H9 (cell line): ENCODE measurements around the gene MRPL21. TPM values are rescaled to one million over a fixed set of nuclear protein-coding genes. Genes with fewer than 3 reads are reported as not detected.

Source experiments
- DNase-seq: peaks from one replicate; pipeline ENCODE4 v3.0.0-alpha.2; 2017
- H2AFZ ChIP-seq: one replicate; pipeline ENCODE4 v1.6.1; 2013; ENCODE audit warnings: mild to moderate bottlenecking, low read length, control low read depth, moderate library complexity
- H2AK5ac ChIP-seq: 2 replicates; pipeline ENCODE4 v1.6.1; 2013; ENCODE audit warnings: low read length, control low read depth, mixed read lengths; ENCODE audit not compliant: insufficient read length
- H2BK120ac ChIP-seq: one replicate; pipeline ENCODE4 v1.6.1; 2013; ENCODE audit warnings: low read depth, mild to moderate bottlenecking, low read length, control low read depth, inconsistent platforms; ENCODE audit not compliant: poor library complexity, severe bottlenecking
- H2BK12ac ChIP-seq: 2 replicates; pipeline ENCODE4 v1.6.1; 2013; ENCODE audit warnings: low read length, control low read depth, mixed read lengths, low read depth; ENCODE audit not compliant: insufficient read length
- H2BK15ac ChIP-seq: 2 replicates; pipeline ENCODE4 v1.6.1; 2013; ENCODE audit warnings: low read depth, low read length, control low read depth
- H2BK20ac ChIP-seq: one replicate; pipeline ENCODE4 v1.6.1; 2013; ENCODE audit warnings: low read depth, mild to moderate bottlenecking, low read length, control low read depth, inconsistent platforms; ENCODE audit not compliant: poor library complexity, severe bottlenecking
- H2BK5ac ChIP-seq: 2 replicates; pipeline ENCODE4 v1.6.1; 2013; ENCODE audit warnings: low read length, control low read depth, mixed read lengths; ENCODE audit not compliant: insufficient read length
- H3K14ac ChIP-seq: 2 replicates; pipeline ENCODE4 v1.6.1; 2013; ENCODE audit warnings: low read length, control low read depth; ENCODE audit not compliant: insufficient read depth
- H3K18ac ChIP-seq: 2 replicates; pipeline ENCODE4 v1.6.1; 2013; ENCODE audit warnings: low read depth, mild to moderate bottlenecking, mixed read lengths, low read length, control low read depth; ENCODE audit not compliant: insufficient read length
- H3K23ac ChIP-seq: 2 replicates; pipeline ENCODE4 v1.6.1; 2013; ENCODE audit warnings: low read length, control low read depth, mixed read lengths, low read depth; ENCODE audit not compliant: insufficient read length
- H3K23me2 ChIP-seq: 2 replicates; pipeline ENCODE4 v1.6.1; 2013; ENCODE audit warnings: low read depth, mild to moderate bottlenecking, mixed read lengths, low read length, control low read depth; ENCODE audit not compliant: insufficient read length, poor library complexity, severe bottlenecking
- H3K27ac ChIP-seq: 2 replicates; pipeline ENCODE4 v1.5.1; 2013; ENCODE audit warnings: low read length, control low read depth, mixed read lengths, low read depth; ENCODE audit not compliant: insufficient read length
- H3K27me3 ChIP-seq: 2 replicates; pipeline ENCODE4 v1.6.1; 2013; ENCODE audit warnings: low read length, control low read depth, inconsistent platforms; ENCODE audit not compliant: insufficient read depth
- H3K4ac ChIP-seq: 2 replicates; pipeline ENCODE4 v1.6.1; 2013; ENCODE audit warnings: low read depth, mild to moderate bottlenecking, control low read depth, inconsistent platforms, low read length, moderate library complexity
- H3K4me1 ChIP-seq: 2 replicates; pipeline ENCODE4 v1.6.1; 2013; ENCODE audit warnings: low read length, control low read depth, inconsistent platforms; ENCODE audit not compliant: insufficient read depth
- H3K4me2 ChIP-seq: 2 replicates; pipeline ENCODE4 v1.6.1; 2013; ENCODE audit warnings: low read length, control low read depth, mixed read lengths; ENCODE audit not compliant: insufficient read length, insufficient read depth
- H3K56ac ChIP-seq: 2 replicates; pipeline ENCODE4 v1.6.1; 2013; ENCODE audit warnings: low read depth, mild to moderate bottlenecking, mixed read lengths, low read length, control low read depth; ENCODE audit not compliant: insufficient read length
- H3K79me1 ChIP-seq: 2 replicates; pipeline ENCODE4 v1.6.1; 2013; ENCODE audit warnings: low read depth, mild to moderate bottlenecking, moderate library complexity, low read length, control low read depth, inconsistent platforms; ENCODE audit not compliant: insufficient read depth, poor library complexity, severe bottlenecking
- H3K79me2 ChIP-seq: 2 replicates; pipeline ENCODE4 v1.6.1; 2013; ENCODE audit warnings: low read length, control low read depth, inconsistent platforms; ENCODE audit not compliant: insufficient read depth
- H3K9ac ChIP-seq: 2 replicates; pipeline ENCODE4 v1.6.1; 2013; ENCODE audit warnings: low read length, control low read depth, mixed read lengths; ENCODE audit not compliant: insufficient read length; ENCODE audit errors: extremely low read depth
- H3K9me3 ChIP-seq: one replicate; pipeline ENCODE4 v1.6.1; 2013; ENCODE audit warnings: low read depth, low read length, inconsistent platforms; ENCODE audit not compliant: control insufficient read depth
- H3T11ph ChIP-seq: one replicate; pipeline ENCODE4 v1.6.1; 2013; ENCODE audit warnings: mild to moderate bottlenecking, low read length, control low read depth, inconsistent platforms
- H4K20me1 ChIP-seq: one replicate; pipeline ENCODE4 v1.6.1; 2013; ENCODE audit not compliant: control insufficient read depth, insufficient read length, insufficient read depth
- H4K5ac ChIP-seq: 2 replicates; pipeline ENCODE4 v1.6.1; 2013; ENCODE audit warnings: low read depth, mild to moderate bottlenecking, mixed read lengths, low read length, control low read depth; ENCODE audit not compliant: insufficient read length
- H4K8ac ChIP-seq: replicated peaks from 2 replicates; pipeline ENCODE4 v1.6.1; 2013; ENCODE audit warnings: low read length, control low read depth, mixed read lengths, low read depth; ENCODE audit not compliant: insufficient read length
- H4K91ac ChIP-seq: 2 replicates; pipeline ENCODE4 v1.6.1; 2013; ENCODE audit warnings: low read depth, mild to moderate bottlenecking, moderate library complexity, mixed read lengths, low read length, control low read depth; ENCODE audit not compliant: insufficient read length
- H3K27ac Mint-ChIP-seq, 3 experiments: 2 replicates in 2 of 3; 3 replicates in 1 of 3; pipeline ENCODE4 v1.8.0; 2020 to 2021; ENCODE audit warnings: mixed read lengths in 3 of 3, mild to moderate bottlenecking in 1 of 3, moderate library complexity in 1 of 3
- H3K27me3 Mint-ChIP-seq: 2 replicates; pipeline ENCODE4 v1.8.0; 2021; ENCODE audit warnings: low read depth, mild to moderate bottlenecking, moderate library complexity, mixed read lengths
- H3K36me3 Mint-ChIP-seq, 3 experiments: 2 replicates in 2 of 3; 3 replicates in 1 of 3; pipeline ENCODE4 v1.8.0; 2020 to 2021; ENCODE audit warnings: low read depth in 3 of 3, mixed read lengths in 3 of 3; ENCODE audit not compliant: insufficient read depth in 1 of 3
- H3K4me1 Mint-ChIP-seq, 2 experiments: 2 replicates each; pipeline ENCODE4 v1.8.0; 2020; ENCODE audit warnings: mixed read lengths in 2 of 2
- H3K4me3 Mint-ChIP-seq, 2 experiments: 2 replicates in 1 of 2; 3 replicates in 1 of 2; pipeline ENCODE4 v1.8.0; 2020 to 2021; ENCODE audit warnings: mild to moderate bottlenecking in 2 of 2, mixed read lengths in 2 of 2, moderate library complexity in 1 of 2
- H3K9me3 Mint-ChIP-seq, 2 experiments: 2 replicates in 1 of 2; 3 replicates in 1 of 2; pipeline ENCODE4 v1.8.0; 2020; ENCODE audit warnings: mild to moderate bottlenecking in 2 of 2, mixed read lengths in 2 of 2, moderate library complexity in 1 of 2
- CTCF ChIP-seq: fragments of 200-600 bp; sonication (generic); conservative IDR thresholded peaks from 3 replicates; pipeline ENCODE4 v1.8.0; 2021; ENCODE audit warnings: antibody characterized with exemption, mild to moderate bottlenecking
- WGBS: extraction: QIAGEN DNeasy Blood & Tissue Kit; methylation state at CpG from one replicate; pipeline ENCODE4 v1.1.7; 2013; ENCODE audit warnings: missing lambda C conversion rate, low lambda C conversion rate, mixed read lengths; ENCODE audit not compliant: insufficient read length; ENCODE audit errors: extremely low coverage; 5-methylcytosine and 5-hydroxymethylcytosine counted together
- total RNA-seq: library from RNA; stranded (reverse); gene quantifications from 2 replicates; pipeline ENCODE4 v1.2.1, GENCODE V29; 2021

MRPL21 gene
- total RNA-seq, 1 experiment from 2014 or later = 91.5 TPM

DNA sequence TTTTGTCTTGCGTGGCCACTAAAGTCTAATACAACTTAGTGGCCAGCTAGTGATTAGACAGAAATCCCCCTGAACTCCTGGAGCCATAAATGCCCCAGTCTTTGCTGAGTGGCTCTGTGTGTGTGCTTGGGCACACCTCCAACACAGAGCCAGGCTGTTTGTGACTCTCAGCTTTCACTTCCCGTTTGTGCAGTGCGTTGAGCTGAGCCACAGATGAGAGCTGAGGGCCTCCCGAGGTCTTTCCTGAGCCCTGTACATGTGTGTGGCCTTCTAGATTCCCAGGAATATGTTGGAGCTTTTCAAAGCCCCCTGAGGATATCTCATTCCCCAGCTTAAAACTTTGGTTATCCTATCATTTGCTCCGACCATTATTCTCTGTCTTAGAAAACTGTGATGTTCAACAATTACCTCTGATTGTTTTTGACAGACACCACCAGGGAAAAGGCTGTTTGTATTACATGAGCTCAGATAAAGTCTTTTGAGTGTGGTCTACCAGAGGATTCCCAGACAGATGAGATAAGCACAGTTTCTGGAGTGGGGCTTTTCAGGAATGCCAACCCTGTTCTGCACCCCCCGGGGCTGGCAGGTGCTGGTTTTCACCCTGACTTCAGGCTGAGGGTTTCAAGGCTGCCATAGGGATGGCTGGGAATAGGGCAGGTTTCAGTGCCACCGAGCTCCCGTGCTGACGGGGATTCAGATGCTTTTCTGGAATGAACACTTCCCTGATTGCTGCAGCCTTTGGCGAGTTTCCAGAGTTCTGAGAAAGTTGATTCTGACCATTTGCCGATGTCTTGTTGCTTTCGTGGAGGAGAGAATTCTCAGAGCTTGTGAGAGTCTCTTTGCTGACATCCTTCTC, 23.9 kb upstream of the MRPL21 start:
- Histone ChIP-seq H3K4me1 (no peaks in the 10 kb centered on the region), H3K14ac (no peak overlapping the region), H2BK15ac (no peak overlapping the region), H2AFZ (no peak overlapping the region), H2BK120ac (no peak overlapping the region), H3K9ac (no peak overlapping the region), H2BK5ac (no peak overlapping the region), H3K18ac (no peak overlapping the region), H3K4ac (no peak overlapping the region), H4K5ac (no peak overlapping the region), H3K56ac (no peak overlapping the region), H2BK20ac (no peak overlapping the region), H3T11ph (no peak overlapping the region), H3K9me3 (peaks cover 5% of the 10 kb centered on the region), H3K27me3 (no peaks in the 10 kb centered on the region), H3K23me2 (no peaks in the 10 kb centered on the region), H3K23ac (no peak overlapping the region), H2AK5ac (no peak overlapping the region), H3K27ac (no peak overlapping the region), H4K20me1 (no peaks in the 10 kb centered on the region), H4K91ac (no peak overlapping the region), H3K79me2 (no peaks in the 10 kb centered on the region), H4K8ac (no peak overlapping the region), H2BK12ac (no peak overlapping the region), H3K4me2 (no peak overlapping the region), H3K79me1 (no peaks in the 10 kb centered on the region)
- no peak for DNase-seq
- H3K27me3 Mint-ChIP-seq = no peaks in the 10 kb centered on the region; the same call in 1 of the 2 replicates
- peaks cover 20% of the 10 kb centered on the region in 2 experiments for H3K9me3 Mint-ChIP-seq
- WGBS = no CpG with 5 or more reads among the region's 12 CpGs
- no peaks in the 10 kb centered on the region for H3K4me1 Mint-ChIP-seq
- H3K36me3 Mint-ChIP-seq = peaks cover 54 to 77% (median 72%) of the 10 kb centered on the region in 3 experiments
- H3K27ac Mint-ChIP-seq = no peak overlapping the region
- no peak for TF ChIP-seq CTCF
- no peak overlapping the region for H3K4me3 Mint-ChIP-seq
